Measurements from ENCODE around the gene WNT11.
A peak's percentile ranks its signal among the peaks of the same experiment; 100 is the strongest.

The WNT11 gene

GRCh38 chr11:76186776-76187279, 19.5 kb downstream of the WNT11 start:
- TF ChIP-seq CTCF (IDR thresholded peaks at IDR 0.05; ENCODE audit: unreplicated experiment in 3 of 3), result no peak
- Mint-ChIP-seq H3K36me3 (ENCODE audit: low read depth) (peaks cover 8% of the 10 kb centered on the region), H3K27ac (peak overlapping the region; percentile 60 to 92 (median 89)), H3K4me1 (peaks cover 60% of the 10 kb centered on the region), H3K9me3 (no peaks in the 10 kb centered on the region), H3K4me3 (peak overlapping the region in 1 of 3 experiments; percentile 43), H3K27me3 (ENCODE audit: low read depth) (peaks cover 24% of the 10 kb centered on the region)

- no peaks in the 10 kb centered on the region for H3K9me3 Mint-ChIP-seq
Observed at GRCh38 chr11:76185931-76186401, 20.3 kb downstream of the WNT11 start.

GRCh38 chr11:76185511-76185910, 20.8 kb downstream of the WNT11 start:
- peaks cover 22% of the 10 kb centered on the region for H3K27me3 Mint-ChIP-seq (ENCODE audit: low read depth)
- H3K4me1 Mint-ChIP-seq, result peaks cover 51% of the 10 kb centered on the region
- H3K4me3 Mint-ChIP-seq, result peak overlapping the region in 1 of 3 experiments; percentile 24
- H3K9me3 Mint-ChIP-seq, result no peaks in the 10 kb centered on the region
- peaks cover 5% of the 10 kb centered on the region for H3K36me3 Mint-ChIP-seq (ENCODE audit: low read depth)
- no peak for TF ChIP-seq CTCF (IDR thresholded peaks at IDR 0.05; ENCODE audit: unreplicated experiment in 3 of 3)
- H3K27ac Mint-ChIP-seq, result peak overlapping the region; percentile 84 to 92 (median 89)

More at GRCh38 chr11:76185931-76186401, 20.3 kb downstream of the WNT11 start:
- H3K4me3 Mint-ChIP-seq, result peak overlapping the region; percentile 18 to 41 (median 24)
- peaks cover 5% of the 10 kb centered on the region for H3K36me3 Mint-ChIP-seq (ENCODE audit: low read depth)
- peaks cover 20% of the 10 kb centered on the region for H3K27me3 Mint-ChIP-seq (ENCODE audit: low read depth)
- no peak for TF ChIP-seq CTCF (IDR thresholded peaks at IDR 0.05; ENCODE audit: unreplicated experiment in 3 of 3)
- H3K27ac Mint-ChIP-seq, result peak overlapping the region; percentile 84 to 92 (median 89)
- H3K4me1 Mint-ChIP-seq, result peaks cover 56% of the 10 kb centered on the region

- Mint-ChIP-seq H3K36me3 (ENCODE audit: low read depth) (peaks cover 5% of the 10 kb centered on the region), H3K4me3 (peak overlapping the region in 1 of 3 experiments; percentile 37), H3K9me3 (no peaks in the 10 kb centered on the region), H3K27ac (peak overlapping the region; percentile 46 to 92 (median 89)), H3K27me3 (ENCODE audit: low read depth) (peaks cover 22% of the 10 kb centered on the region), H3K4me1 (peaks cover 46% of the 10 kb centered on the region)
- no peak for TF ChIP-seq CTCF (IDR thresholded peaks at IDR 0.05; ENCODE audit: unreplicated experiment in 3 of 3)
Observed at GRCh38 chr11:76184551-76184993, 21.7 kb downstream of the WNT11 start.

- Mint-ChIP-seq H3K4me1 (peaks cover 32% of the 10 kb centered on the region), H3K27ac (no peak overlapping the region), H3K36me3 (ENCODE audit: low read depth) (no peaks in the 10 kb centered on the region), H3K9me3 (no peaks in the 10 kb centered on the region), H3K27me3 (ENCODE audit: low read depth) (peaks cover 22% of the 10 kb centered on the region), H3K4me3 (no peak overlapping the region)
- no peak for TF ChIP-seq CTCF (IDR thresholded peaks at IDR 0.05; ENCODE audit: unreplicated experiment in 3 of 3)
Observed at GRCh38 chr11:76181371-76181770, 24.9 kb downstream of the WNT11 start.

GRCh38 chr11:76179147-76179546, 27.2 kb downstream of the WNT11 start:
- H3K36me3 Mint-ChIP-seq (ENCODE audit: low read depth), result no peaks in the 10 kb centered on the region
- H3K27ac Mint-ChIP-seq, result peak overlapping the region in 1 of 3 experiments; percentile 20

More at GRCh38 chr11:76179147-76179546, 27.2 kb downstream of the WNT11 start:
- H3K4me1 Mint-ChIP-seq, result peaks cover 16% of the 10 kb centered on the region
- H3K9me3 Mint-ChIP-seq, result no peaks in the 10 kb centered on the region
- peaks cover 19% of the 10 kb centered on the region for H3K27me3 Mint-ChIP-seq (ENCODE audit: low read depth)
- no peak for TF ChIP-seq CTCF (IDR thresholded peaks at IDR 0.05; ENCODE audit: unreplicated experiment in 3 of 3)
- no peak overlapping the region for H3K4me3 Mint-ChIP-seq

Measured in nephron (organoid).